SK-N-SH (cell line): Measurements from ENCODE around the gene ARHGEF37.

Source experiments
- MAX ChIP-seq: IDR thresholded peaks from 2 replicates; pipeline ENCODE4 v1.4.0; 2012; ENCODE audit warnings: low read depth
- POLR2AphosphoS5 ChIP-seq: IDR thresholded peaks from 2 replicates; pipeline ENCODE4 v1.6.1; 2012; ENCODE audit warnings: low read depth, low read length
- RAD21 ChIP-seq: IDR thresholded peaks from 2 replicates; pipeline ENCODE4 v1.6.1; 2012; ENCODE audit warnings: mild to moderate bottlenecking, low read length
- USF2 ChIP-seq: fragments of 150-350 bp; IDR thresholded peaks from 2 replicates; pipeline ENCODE4 v1.6.1; 2017; ENCODE audit warnings: antibody characterized with exemption, low read length, low read depth, borderline replicate concordance

- no peak for TF ChIP-seq POLR2AphosphoS5
- no peak for TF ChIP-seq MAX
- TF ChIP-seq RAD21: no peak
- no peak for TF ChIP-seq USF2
Measured at GRCh38 chr5:149575131-149575530, 6.2 kb upstream of the ARHGEF37 start.
